GM21529 (cell line): ENCODE measurements around the gene ZNF618.

ENCODE experiments used
- ATAC-seq: cut with Tn5 transposase; IDR thresholded peaks from one replicate; pipeline ENCODE4 v1.9.1; 2021; ENCODE audit not compliant: unreplicated experiment

The ZNF618 gene

DNA sequence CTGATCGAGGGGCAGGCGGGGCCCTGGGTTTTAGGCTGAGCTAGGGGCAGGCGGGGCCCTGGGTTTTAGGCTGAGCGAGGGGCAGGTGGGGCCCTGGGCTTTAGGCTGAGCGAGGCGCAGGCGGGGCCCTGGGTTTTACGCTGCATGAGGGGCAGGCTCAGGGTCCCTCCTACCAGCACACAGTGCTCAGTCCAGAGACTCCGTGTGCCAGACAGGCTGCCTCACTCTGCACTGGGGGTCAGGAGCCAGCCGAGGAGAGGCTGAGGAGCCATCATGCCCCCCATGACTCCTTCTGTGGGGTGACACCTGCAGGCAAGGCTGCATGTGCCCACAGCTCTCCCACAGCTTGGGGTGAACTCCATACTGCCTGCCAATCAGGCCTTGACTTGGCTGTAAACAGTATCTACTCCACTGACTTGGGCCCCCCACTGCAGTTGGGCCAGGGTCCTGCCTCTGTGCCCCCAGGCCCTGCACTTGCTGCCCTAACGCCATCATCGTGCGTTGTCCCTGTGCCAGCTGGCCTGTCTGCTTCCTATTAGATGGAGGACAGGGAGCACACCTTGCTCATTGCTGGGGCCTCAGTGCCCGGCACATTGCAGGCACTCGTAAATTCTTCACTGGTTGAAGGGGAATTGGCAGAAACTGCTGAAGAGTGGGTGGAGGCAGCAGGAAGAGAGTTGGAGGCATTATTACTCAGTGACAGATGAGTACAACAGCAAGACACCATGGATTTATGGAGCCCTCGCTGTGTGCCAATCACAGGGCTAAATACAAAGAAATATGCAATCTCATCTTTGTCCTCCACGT is 123.3 kb downstream of the ZNF618 start:
- ATAC-seq, result no peak

DNA sequence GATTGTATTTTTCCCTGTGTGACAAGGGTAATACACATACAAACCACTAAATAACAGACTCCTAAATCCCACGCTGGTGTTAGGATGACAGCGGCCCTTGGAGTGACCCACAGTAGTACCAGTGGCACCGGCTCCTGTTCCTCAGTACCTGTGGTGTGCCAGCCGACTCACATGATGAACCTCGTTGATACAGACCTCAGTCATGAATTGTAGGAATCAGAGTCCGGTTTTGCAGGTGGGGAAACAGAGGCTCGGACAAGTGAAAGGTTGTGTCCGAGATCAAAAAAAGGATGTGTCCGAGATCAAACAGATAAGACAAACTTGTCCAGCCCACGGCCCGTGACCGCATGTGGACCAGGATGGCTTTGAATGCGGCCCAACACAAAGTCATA is 124.0 kb downstream of the ZNF618 start:
- ATAC-seq, result no peak

DNA sequence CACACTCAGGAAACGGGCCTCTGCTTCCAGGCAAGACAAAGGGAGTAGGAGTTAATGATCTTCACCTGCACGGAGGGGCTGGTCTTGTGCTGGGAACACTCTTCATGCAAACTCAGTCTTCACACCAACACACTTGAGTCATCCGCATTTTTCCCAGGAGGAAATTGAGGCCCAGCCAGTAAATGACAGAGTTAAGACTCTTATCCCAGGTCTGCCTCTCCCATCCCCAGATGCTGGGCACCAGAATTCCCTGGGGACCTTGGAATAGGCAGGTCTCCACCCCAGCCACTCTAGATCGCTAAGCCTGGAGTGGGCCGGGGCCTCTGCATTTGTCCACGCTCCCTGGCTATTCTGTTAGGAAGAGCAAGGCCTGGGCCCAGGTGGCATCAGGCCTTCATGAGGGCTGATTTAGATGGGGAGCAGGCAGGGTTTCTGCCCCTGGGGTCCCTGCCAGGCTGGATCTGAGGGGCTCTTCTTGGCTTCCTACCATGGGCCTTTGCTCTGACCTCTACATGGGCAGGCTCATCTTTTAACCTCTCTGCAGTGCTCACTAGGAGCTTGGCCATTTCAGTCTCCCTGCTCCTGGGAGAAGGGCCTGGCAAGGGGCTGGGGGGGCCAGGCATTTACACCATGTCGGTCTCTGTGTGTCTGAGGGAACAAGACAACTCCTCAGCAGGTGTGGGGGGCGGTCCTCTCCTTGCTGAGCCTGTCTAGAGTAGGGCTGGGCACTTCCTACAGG is 124.7 kb downstream of the ZNF618 start:
- ATAC-seq, result no peak

DNA sequence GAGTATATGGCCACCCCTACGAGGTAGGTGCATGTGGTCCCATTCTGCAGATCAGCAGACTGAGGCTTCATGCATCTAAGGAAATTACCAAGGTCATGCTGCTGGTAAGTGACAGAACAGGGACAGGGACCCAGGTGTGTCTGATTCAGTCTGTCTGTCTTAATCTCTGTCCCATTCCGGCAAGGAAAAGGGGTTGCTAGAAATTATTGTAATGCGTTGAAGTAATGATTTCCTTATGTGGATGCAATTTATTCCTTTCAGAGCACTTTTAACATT is 125.2 kb downstream of the ZNF618 start:
- no peak for ATAC-seq

DNA sequence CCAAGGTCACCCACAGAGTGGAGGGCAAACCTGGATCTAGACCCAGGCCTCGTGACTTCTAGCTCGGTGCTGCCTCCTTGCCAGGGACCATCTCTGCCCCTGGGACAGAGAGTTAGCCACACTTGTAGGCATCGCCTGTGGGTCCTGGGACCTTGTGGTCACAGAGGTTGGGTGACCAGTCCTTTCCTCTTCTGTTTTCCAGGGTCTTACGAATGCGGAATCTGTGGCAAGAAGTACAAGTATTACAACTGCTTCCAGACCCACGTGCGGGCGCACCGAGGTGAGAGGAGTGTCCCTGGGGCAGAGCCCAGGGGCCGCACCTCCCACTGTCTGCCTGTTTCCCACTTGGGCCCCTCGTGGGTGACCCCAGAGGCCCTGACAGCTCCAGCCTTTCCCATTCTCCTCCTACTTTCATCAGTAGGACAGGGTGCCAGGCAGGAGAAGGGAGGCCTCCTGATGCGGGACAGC is 125.7 kb downstream of the ZNF618 start:
- no peak for ATAC-seq

DNA sequence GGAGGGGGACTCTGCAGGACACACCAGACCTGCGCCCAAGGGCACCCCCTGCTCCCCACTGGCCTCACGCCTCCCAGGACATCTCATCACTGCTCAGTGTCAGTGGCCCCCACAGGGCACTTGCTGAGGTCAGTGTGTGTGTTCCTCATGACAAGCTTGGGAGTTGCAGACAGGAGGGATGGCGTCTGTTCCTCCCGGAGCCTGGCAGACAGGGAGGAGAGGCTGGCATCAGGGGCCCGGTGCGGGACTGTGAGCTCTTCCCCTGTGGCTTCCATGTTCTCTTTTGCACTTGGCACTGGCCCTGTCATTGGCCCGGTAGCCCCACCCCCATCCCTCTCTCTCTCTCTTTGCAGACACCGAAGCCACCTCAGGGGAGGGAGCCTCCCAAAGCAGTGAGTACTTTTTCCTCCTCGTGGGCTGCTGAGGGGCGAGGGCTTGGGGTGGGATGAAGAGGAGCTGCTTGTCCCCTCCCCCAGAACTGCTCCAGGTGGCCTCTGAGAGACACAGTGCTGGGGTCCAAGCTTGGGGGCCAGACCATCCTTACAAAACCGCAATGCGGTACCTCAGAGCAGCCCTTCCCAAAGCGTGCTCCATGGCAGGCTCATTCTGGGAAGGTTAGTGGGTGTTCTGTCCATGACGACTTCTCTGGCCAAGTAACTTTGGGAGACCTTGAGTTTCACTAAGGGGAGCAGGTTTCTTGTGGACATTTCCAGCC is 126.3 kb downstream of the ZNF618 start:
- no peak for ATAC-seq

DNA sequence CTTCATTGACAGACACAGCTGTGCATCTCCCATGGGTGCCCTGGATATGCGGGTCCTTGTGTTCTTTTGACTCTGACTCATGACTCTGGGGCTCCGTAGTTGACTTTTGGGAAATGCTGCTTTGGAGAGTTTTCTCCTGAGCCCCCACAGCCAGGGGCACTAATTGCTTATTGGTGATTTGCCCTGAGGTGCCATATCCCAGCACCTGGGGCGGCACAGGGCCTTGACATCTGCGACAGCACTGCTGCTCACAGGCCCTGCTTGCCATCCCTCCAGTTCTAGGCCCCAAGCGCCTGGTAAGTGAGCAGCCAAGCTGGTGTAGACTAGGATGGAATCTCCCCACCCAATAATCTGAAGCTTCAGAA is 126.9 kb downstream of the ZNF618 start:
- ATAC-seq, result no peak

DNA sequence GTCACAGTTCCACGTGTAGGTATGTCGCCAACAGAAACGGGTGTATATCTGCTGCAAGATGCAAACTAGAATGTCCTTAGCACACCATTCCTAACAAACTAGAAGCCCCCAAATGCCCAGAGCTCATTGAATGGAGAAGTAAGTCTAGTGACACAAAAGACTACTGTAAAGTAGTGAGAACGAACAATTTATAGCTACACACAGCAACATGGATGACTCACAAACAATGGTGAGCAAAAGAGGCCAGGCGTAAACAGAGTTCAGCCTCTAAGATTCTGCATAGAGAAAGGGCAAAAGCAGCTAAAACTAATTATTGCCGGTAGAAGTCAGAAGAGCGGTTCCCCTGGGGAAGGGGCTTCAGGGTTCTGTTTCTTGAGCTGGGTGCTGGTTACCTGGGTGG is 127.2 kb downstream of the ZNF618 start:
- ATAC-seq, result no peak

DNA sequence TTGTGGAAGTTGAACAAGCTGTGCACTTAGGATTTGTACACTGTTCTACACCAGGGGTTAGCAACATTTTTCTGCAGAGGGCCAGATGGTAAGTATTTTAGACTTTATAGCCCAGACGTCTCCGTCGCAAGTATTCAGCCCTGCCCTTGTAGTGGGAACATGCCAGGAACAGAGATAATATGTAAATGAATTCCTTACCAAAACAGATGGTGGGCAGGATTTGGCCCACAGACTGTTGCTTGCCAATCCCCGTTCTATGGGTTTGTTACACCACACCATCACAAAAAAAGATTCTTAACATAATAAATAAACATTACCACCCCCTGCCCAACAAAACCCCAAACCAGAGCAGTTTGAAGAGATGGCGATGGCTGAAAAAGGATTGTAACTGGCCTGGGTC is 127.6 kb downstream of the ZNF618 start:
- ATAC-seq, result no peak

DNA sequence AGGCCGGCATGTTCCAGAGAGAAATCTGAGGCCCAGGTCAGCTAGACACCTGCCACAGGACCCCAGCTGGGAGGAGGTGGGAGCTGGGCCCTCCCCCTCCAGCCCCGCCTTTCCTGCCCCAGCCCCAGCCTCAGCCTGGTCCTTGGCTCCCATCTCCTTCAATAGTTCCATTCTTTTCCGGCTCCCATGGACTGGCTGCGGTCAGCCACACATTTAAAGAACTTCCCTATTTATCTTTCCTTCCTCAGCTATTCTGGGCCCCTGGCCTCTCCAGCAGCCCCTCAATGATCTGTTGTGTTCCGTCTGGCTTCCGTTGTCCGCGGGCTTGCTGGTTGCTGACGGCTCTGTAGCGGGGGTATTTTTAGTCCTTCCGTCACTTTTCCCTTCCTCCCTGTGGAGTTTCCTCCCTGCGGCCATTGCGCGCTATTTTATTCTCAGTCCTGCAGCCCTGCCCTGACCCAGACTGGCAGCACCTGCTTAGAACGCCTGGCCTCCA is 128.2 kb downstream of the ZNF618 start:
- no peak for ATAC-seq

DNA sequence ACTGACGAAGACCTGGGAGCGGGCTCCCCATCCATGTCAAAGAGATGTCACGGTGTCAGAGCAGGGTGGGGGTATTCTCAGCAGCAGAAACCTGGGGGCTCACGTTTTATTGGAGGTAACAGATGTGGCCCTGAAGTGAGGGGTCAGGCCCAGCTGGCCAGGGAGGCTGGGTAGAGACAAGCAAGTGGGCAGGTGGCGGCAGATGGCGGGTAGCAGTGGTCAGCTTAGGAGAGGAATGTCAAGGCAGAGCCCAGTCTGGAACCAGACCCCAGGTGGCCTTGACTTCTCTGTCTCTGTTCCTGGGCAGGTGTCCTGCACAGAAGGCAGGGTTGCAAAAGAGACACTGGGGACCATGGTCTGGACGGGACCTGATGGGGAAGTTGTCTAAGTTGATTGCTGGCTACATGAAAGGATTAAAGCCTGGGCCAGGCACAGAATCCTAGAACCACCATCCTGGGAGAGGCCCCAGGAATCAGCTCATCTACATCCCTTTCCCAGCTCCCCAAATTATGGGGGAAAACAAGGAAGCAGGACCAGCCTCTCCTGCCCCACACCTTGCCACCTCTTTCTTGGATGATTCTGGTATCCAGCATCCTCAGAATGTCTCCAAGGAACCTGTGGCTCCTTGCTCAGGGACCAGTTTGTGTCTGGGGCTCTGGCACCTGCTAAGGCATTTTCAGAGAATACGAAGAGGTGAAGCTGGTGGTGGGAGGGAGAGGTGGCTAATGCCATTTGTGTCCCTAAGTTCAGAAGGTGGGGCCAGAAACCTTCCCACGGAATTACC is 129.5 kb downstream of the ZNF618 start:
- ATAC-seq, result no peak

DNA sequence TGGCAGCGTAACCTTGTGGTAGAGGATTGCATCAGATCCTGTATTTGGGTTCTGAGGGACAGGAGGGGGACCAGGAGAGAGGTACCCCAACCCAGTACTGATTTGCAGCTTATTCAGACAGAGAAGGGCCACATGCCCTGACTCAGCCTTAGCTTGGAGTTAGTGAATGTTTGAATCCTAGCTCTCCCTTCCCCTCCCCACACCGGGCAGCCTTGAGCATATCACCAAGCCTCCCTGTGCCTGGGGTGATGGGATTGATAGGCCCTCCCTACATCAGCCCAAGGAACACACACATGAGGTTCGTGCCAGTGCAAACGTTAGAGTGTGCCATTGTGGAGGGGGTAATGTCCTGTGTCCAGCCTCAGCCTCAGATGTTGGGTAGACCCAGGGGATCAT is 130.0 kb downstream of the ZNF618 start:
- no peak for ATAC-seq

DNA sequence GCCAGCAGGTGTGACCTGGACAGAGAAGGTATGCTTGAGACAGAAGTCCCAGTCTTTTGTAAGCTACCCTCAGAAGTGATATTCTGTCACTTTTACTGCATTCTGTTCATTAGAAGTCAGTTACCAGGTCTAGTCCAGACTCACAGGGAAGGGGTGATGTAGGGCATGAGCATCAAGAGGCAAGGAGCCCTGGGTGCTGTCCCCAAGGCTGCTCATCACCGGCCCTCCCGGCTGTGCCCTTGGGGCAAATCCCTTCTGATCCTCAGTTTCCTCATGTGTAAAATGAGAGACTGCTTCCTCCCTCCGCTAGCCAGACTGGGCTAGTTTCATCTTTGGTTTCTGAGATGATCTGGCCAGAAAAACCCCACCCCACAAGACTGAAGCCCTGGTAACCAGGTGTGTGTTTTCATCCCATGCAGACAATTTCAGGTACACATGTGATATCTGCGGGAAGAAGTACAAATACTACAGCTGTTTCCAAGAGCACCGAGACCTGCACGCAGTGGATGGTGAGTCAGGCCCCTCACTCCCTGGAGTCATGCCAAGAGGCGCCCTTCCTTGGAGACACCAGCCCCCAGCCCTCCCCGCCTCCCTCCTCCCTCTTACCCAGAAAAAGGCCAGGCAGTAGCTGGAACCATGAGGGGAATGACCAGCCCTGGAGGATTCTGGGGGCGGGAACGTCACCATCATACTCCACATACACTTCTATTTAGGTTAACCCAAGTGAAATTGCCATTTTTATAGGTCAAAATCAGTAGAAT is 131.0 kb downstream of the ZNF618 start:
- ATAC-seq, result no peak

DNA sequence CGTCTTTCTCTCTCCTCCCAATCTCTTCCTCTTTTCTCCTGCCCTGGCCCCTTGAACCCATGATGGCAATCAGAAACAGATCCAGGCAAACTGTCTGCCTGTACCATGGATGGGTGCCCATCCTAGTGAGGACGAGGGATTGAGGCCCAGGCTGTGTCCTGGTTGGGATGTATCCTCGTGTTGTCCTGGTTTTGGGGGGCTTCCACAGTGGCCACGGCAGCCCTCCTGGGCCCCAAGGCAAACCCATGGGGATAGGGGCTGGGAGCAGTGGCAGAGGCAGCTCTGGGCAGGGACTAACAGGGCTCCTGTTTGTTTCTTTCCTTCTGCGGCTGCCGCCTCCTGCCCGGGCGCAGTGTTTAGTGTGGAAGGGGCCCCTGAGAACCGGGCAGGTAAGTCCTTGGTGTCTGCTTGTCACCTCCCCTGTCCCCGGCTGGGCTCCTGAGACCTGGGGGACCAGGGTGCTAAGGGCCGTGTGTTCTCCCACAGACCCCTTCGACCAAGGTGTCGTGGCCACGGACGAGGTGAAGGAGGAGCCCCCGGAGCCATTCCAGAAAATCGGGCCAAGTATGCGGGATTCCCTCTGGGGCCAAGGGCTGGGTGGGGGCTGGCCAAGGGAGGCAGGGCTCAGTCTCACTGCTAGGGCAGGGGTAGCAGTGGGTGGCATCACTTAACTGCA is 132.0 kb downstream of the ZNF618 start:
- no peak for ATAC-seq

DNA sequence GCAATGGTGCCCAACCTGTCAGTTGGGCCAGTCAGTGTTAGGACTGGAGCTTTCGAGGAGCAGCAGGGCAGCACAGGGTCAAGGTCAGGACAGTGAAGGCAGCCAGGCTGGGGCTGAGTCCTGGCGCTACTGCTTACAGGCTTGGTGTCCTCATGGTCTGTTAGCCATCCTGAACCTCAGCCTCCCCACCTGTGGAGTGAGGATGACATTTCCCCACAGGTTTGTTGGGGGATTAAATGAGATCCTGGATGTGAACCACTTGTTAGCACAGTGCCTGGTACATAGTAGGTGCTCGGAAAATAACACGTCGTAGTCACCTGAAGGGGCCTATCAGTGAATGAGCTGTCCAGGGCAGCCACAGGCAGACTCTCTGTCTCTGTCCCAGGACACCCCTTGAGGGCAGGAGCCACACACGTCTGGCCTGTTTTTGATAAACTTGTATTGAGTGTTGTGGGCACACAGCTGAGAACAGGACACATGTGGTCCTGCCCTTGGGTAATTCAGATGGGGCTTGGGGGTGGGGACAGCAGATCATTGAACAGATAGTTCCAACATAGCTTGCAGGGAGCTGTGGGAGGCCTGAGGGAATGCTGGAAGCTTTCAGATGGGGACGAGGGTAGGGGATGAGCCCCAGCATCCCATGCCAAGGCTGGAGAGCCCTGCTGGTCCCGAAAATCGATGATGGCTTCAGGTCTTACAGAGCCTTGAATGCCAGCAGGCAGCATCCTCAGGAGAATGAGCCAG is 132.7 kb downstream of the ZNF618 start:
- no peak for ATAC-seq

DNA sequence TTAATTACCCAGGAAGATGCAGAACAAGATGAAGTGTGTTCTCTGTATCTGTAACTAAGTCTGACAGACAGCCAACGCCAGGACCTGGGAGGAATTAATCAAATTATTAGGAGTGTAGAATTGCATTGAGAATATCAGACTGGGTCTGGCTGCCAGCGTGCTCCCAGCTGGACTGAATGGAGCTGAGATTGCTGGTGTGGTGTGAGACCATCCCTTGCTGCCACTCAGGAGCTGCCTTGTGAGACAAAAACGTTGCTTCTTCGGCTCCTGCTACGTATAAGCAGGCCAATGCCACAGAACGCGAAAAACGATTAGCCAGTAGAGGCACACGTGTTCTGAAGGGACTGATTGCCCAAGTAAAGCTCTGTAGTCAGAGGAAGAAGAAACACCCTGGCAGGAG is 135.2 kb downstream of the ZNF618 start:
- no peak for ATAC-seq

DNA sequence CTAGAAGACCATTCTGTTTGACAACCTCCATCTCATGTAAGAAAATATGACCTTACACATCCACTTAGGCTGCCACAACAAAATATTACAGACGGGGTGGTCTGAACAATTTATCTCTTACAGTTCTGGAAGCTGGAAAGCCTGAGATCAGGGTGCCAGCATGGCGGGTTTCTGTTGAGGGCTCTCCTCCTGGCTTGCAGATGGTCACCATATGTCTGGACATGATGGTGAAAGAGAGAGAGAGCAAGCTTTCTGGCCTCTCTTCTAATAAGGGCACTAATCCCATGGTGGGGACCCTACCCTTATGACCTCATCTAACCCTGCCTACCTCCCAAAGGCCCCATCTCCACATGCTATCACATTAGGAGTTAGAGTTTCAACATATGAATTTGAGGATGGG is 136.0 kb downstream of the ZNF618 start:
- no peak for ATAC-seq

DNA sequence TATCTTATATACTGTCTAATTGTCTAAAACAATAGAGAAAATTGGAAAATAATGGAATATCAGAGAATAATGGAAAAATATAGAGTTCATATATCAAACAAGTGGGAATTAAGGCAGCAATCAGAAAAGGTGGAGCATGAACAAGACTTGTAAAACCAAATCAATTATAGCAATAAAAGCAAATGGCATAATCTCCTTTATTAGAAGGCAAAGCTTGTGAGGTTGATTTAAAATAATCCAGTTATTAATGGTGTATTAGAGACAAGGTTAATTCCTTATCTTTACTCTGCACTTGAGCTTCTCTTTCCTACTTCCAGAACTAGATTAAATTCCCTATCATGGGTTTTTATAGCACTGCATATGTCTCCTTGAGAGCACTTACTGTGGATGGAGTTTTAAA is 137.9 kb downstream of the ZNF618 start:
- ATAC-seq, result no peak

DNA sequence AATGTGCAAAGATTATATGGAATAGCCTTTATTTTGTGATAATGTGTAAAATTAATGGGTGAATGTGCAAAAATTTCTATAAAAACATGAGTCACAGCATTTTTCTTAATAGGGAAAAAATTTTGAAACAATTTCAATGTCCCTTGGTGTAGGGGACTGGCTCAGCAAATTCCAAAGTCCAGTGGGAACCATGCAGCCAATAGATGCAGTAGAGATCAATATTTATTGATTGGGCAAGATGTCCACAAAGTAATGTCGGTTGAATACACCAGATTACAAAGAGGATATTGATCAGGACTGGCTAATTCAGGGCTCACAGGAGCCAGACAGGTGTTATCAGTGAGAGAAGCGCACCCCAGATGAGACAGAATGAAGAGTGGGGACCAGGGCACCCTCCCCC is 139.5 kb downstream of the ZNF618 start:
- ATAC-seq, result no peak
